ENCODE measurements around the gene ROBO2. TPM values are rescaled to one million over a fixed set of nuclear protein-coding genes. Genes with fewer than 3 reads are reported as not detected.

ROBO2 gene
- total RNA-seq, 1 experiment from 2014 or later, result not detected

DNA sequence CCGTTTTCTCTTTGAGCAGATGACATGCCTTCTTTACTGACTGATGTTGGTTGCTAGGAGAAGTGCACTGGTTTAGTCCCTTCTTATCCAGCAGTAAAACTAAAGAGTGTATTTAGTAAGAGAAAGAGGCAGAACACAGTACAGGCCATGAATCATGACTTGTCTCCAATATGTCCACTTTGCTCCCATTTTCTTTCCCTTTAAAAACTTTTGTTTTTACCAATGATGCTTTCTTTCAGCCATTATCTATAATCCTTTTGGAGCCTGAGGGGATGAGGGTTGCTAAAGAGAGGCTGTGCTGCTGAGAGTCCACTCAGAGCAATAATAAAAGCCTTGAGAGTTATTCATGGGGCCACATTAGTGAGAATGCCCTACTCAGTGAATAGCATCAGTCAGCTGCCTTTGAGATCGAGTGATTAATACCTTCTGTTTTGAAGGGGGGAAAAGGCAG, 12.2 kb downstream of the ROBO2 start:
- intact Hi-C loops (cut with micrococcal nuclease), result no loop called here
- Histone ChIP-seq H3K27ac (ENCODE audit: low read depth, low read length) (no peak overlapping the region), H3K9ac (ENCODE audit: low read length) (no peak overlapping the region), H3K4me3 (replicated peaks in 1 of 2; ENCODE audit: low read depth in 1 of 2, low read length in 2 of 2) (no peak overlapping the region), H3K4me2 (ENCODE audit: low read length) (no peak overlapping the region), H2AFZ (ENCODE audit: low read depth, low read length, poor library complexity, severe bottlenecking) (no peak overlapping the region), H3K9me3 (ENCODE audit: control insufficient read depth in 1 of 2, insufficient read depth in 1 of 2, low read depth in 1 of 2, low read length in 2 of 2) (peaks cover 9 to 19% of the 10 kb centered on the region in 2 experiments; a peak in 3 of 4 replicates), H3K4me1 (ENCODE audit: control insufficient read depth in 1 of 2, insufficient read depth in 2 of 2, low read length in 2 of 2) (no peaks in the 10 kb centered on the region), H3K36me3 (ENCODE audit: control insufficient read depth in 1 of 2, insufficient read depth in 2 of 2, low read length in 2 of 2) (no peaks in the 10 kb centered on the region), H3K27me3 (ENCODE audit: insufficient read depth, low read length) (no peaks in the 10 kb centered on the region), H3K9me2 (ENCODE audit: insufficient read depth) (no peaks in the 10 kb centered on the region), H4K20me1 (ENCODE audit: insufficient read depth) (no peaks in the 10 kb centered on the region), H3K79me2 (ENCODE audit: insufficient read depth, low read length) (no peaks in the 10 kb centered on the region)
- POLR2A ChIA-PET, result no interaction called here
- CTCF ChIA-PET, result no interaction called here
- DNase-seq (ENCODE audit: low read depth, low spot score), result no peak
- TF ChIP-seq SIN3A (IDR thresholded peaks at IDR 0.05; ENCODE audit: low read depth) (no peak), EZH2phosphoT487 (IDR thresholded peaks at IDR 0.05; ENCODE audit: borderline replicate concordance) (no peak), ELF1 (IDR thresholded peaks at IDR 0.05; ENCODE audit: borderline replicate concordance, low read depth) (no peak), SRF (IDR thresholded peaks at IDR 0.05; ENCODE audit: low read depth) (no peak), RAD21 (IDR thresholded peaks at IDR 0.05; ENCODE audit: low read depth) (no peak), POLR2AphosphoS5 (IDR thresholded peaks at IDR 0.05; ENCODE audit: low read depth, low read length) (no peak), ZNF274 (IDR thresholded peaks at IDR 0.05; ENCODE audit: low read depth, low read length) (no peak), YY1 (IDR thresholded peaks at IDR 0.05; ENCODE audit: extremely low read depth, insufficient replicate concordance, low read depth, low read length) (no peak)
- TF ChIP-seq, protein P1, sequence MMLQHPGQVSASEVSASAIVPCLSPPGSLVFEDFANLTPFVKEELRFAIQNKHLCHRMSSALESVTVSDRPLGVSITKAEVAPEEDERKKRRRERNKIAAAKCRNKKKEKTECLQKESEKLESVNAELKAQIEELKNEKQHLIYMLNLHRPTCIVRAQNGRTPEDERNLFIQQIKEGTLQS (IDR thresholded peaks at IDR 0.05), result no peak
- RAD21 ChIA-PET (ENCODE audit: low non-redundant PET in 1 of 2, low total read pairs in 2 of 2, uncharacterized antibody in 2 of 2, unreplicated experiment in 2 of 2), result no interaction called here
- BruUV-seq (replicated peaks), result no TSS peak
- ATAC-seq, result no peak

All from HCT116 (cell line).